Measurements from ENCODE around the gene ATAT1. TPM values are rescaled to one million over a fixed set of nuclear protein-coding genes. Genes with fewer than 3 reads are reported as not detected.

The ATAT1 gene
- total and polyA plus RNA-seq, 2 of the 13 experiments (the other 11 are each of a cell fraction or from before 2014, with no cell fraction given): 9.2 to 23.6 TPM

GRCh38 chr6:30614843-30615218 is 11.8 kb upstream of the ATAT1 start (continued):
- TF ChIP-seq MED8 (CRISPR knock-in tag; IDR thresholded peaks at IDR 0.05; ENCODE audit: insufficient replicate concordance) (no peak), ZNF30 (CRISPR knock-in tag; IDR thresholded peaks at IDR 0.05) (no peak), NCOR1 (IDR thresholded peaks at IDR 0.05; ENCODE audit: borderline replicate concordance, low read length) (peak; percentile 68; the same call in 1 of the 2 replicates), PRPF4 (IDR thresholded peaks at IDR 0.05; ENCODE audit: low read depth, low read length, poor library complexity, severe bottlenecking) (no peak), ZNF354B (CRISPR knock-in tag; IDR thresholded peaks at IDR 0.05) (no peak), AHR (CRISPR knock-in tag; IDR thresholded peaks at IDR 0.05) (0 out of 2 replicates have a peak, but pooled peaks have one; percentile 13), ZNF788 (CRISPR knock-in tag; IDR thresholded peaks at IDR 0.05; ENCODE audit: borderline replicate concordance) (peak; percentile 29; the same call in 1 of the 2 replicates), XRCC5 (optimal IDR thresholded peaks at IDR 0.05; ENCODE audit: low read length) (peak; percentile 55), ZNF891 (CRISPR knock-in tag; IDR thresholded peaks at IDR 0.05) (no peak), NR1H2 (CRISPR knock-in tag; IDR thresholded peaks at IDR 0.05; ENCODE audit: borderline replicate concordance, low read depth) (no peak), ZBTB33 (CRISPR knock-in tag; IDR thresholded peaks at IDR 0.05) (no peak), NFAT5 (CRISPR knock-in tag; IDR thresholded peaks at IDR 0.05) (no peak), BRF2 (CRISPR knock-in tag; IDR thresholded peaks at IDR 0.05) (0 out of 2 replicates have a peak, but pooled peaks have one; percentile 51), CSRNP1 (CRISPR knock-in tag; IDR thresholded peaks at IDR 0.05) (no peak), KDM4B (CRISPR knock-in tag; IDR thresholded peaks at IDR 0.05) (peak; percentile 34; the same call in 1 of the 2 replicates), ERF (CRISPR knock-in tag; IDR thresholded peaks at IDR 0.05) (peak; percentile 72; the same call in 1 of the 2 replicates), MAX (IDR thresholded peaks at IDR 0.05) (no peak), FOXA1 (IDR thresholded peaks at IDR 0.05) (no peak), FOXA1 (CRISPR knock-in tag; IDR thresholded peaks at IDR 0.05) (0 out of 2 replicates have a peak, but pooled peaks have one; percentile 34), ZNF160 (CRISPR knock-in tag; IDR thresholded peaks at IDR 0.05) (no peak), RBFOX2 (IDR thresholded peaks at IDR 0.05; ENCODE audit: low read depth, low read length) (no peak), ZNF20 (CRISPR knock-in tag; IDR thresholded peaks at IDR 0.05) (no peak)
